H9 (cell line): Measurements from ENCODE around the gene SPEM3. TPM values are rescaled to one million over a fixed set of nuclear protein-coding genes. Genes with fewer than 3 reads are reported as not detected.

Experiments
- DNase-seq: peaks from one replicate; pipeline ENCODE4 v3.0.0-alpha.2; 2017
- H2AFZ ChIP-seq: one replicate; pipeline ENCODE4 v1.6.1; 2013; ENCODE audit warnings: mild to moderate bottlenecking, low read length, control low read depth, moderate library complexity
- H2AK5ac ChIP-seq: 2 replicates; pipeline ENCODE4 v1.6.1; 2013; ENCODE audit warnings: low read length, control low read depth, mixed read lengths; ENCODE audit not compliant: insufficient read length
- H2BK120ac ChIP-seq: one replicate; pipeline ENCODE4 v1.6.1; 2013; ENCODE audit warnings: low read depth, mild to moderate bottlenecking, low read length, control low read depth, inconsistent platforms; ENCODE audit not compliant: poor library complexity, severe bottlenecking
- H2BK12ac ChIP-seq: 2 replicates; pipeline ENCODE4 v1.6.1; 2013; ENCODE audit warnings: low read length, control low read depth, mixed read lengths, low read depth; ENCODE audit not compliant: insufficient read length
- H2BK15ac ChIP-seq: 2 replicates; pipeline ENCODE4 v1.6.1; 2013; ENCODE audit warnings: low read depth, low read length, control low read depth
- H2BK20ac ChIP-seq: one replicate; pipeline ENCODE4 v1.6.1; 2013; ENCODE audit warnings: low read depth, mild to moderate bottlenecking, low read length, control low read depth, inconsistent platforms; ENCODE audit not compliant: poor library complexity, severe bottlenecking
- H2BK5ac ChIP-seq: 2 replicates; pipeline ENCODE4 v1.6.1; 2013; ENCODE audit warnings: low read length, control low read depth, mixed read lengths; ENCODE audit not compliant: insufficient read length
- H3K14ac ChIP-seq: 2 replicates; pipeline ENCODE4 v1.6.1; 2013; ENCODE audit warnings: low read length, control low read depth; ENCODE audit not compliant: insufficient read depth
- H3K18ac ChIP-seq: 2 replicates; pipeline ENCODE4 v1.6.1; 2013; ENCODE audit warnings: low read depth, mild to moderate bottlenecking, mixed read lengths, low read length, control low read depth; ENCODE audit not compliant: insufficient read length
- H3K23ac ChIP-seq: 2 replicates; pipeline ENCODE4 v1.6.1; 2013; ENCODE audit warnings: low read length, control low read depth, mixed read lengths, low read depth; ENCODE audit not compliant: insufficient read length
- H3K23me2 ChIP-seq: 2 replicates; pipeline ENCODE4 v1.6.1; 2013; ENCODE audit warnings: low read depth, mild to moderate bottlenecking, mixed read lengths, low read length, control low read depth; ENCODE audit not compliant: insufficient read length, poor library complexity, severe bottlenecking
- H3K27ac ChIP-seq: 2 replicates; pipeline ENCODE4 v1.5.1; 2013; ENCODE audit warnings: low read length, control low read depth, mixed read lengths, low read depth; ENCODE audit not compliant: insufficient read length
- H3K27me3 ChIP-seq: 2 replicates; pipeline ENCODE4 v1.6.1; 2013; ENCODE audit warnings: low read length, control low read depth, inconsistent platforms; ENCODE audit not compliant: insufficient read depth
- H3K4ac ChIP-seq: 2 replicates; pipeline ENCODE4 v1.6.1; 2013; ENCODE audit warnings: low read depth, mild to moderate bottlenecking, control low read depth, inconsistent platforms, low read length, moderate library complexity
- H3K4me1 ChIP-seq: 2 replicates; pipeline ENCODE4 v1.6.1; 2013; ENCODE audit warnings: low read length, control low read depth, inconsistent platforms; ENCODE audit not compliant: insufficient read depth
- H3K4me2 ChIP-seq: 2 replicates; pipeline ENCODE4 v1.6.1; 2013; ENCODE audit warnings: low read length, control low read depth, mixed read lengths; ENCODE audit not compliant: insufficient read length, insufficient read depth
- H3K56ac ChIP-seq: 2 replicates; pipeline ENCODE4 v1.6.1; 2013; ENCODE audit warnings: low read depth, mild to moderate bottlenecking, mixed read lengths, low read length, control low read depth; ENCODE audit not compliant: insufficient read length
- H3K79me1 ChIP-seq: 2 replicates; pipeline ENCODE4 v1.6.1; 2013; ENCODE audit warnings: low read depth, mild to moderate bottlenecking, moderate library complexity, low read length, control low read depth, inconsistent platforms; ENCODE audit not compliant: insufficient read depth, poor library complexity, severe bottlenecking
- H3K79me2 ChIP-seq: 2 replicates; pipeline ENCODE4 v1.6.1; 2013; ENCODE audit warnings: low read length, control low read depth, inconsistent platforms; ENCODE audit not compliant: insufficient read depth
- H3K9ac ChIP-seq: 2 replicates; pipeline ENCODE4 v1.6.1; 2013; ENCODE audit warnings: low read length, control low read depth, mixed read lengths; ENCODE audit not compliant: insufficient read length; ENCODE audit errors: extremely low read depth
- H3K9me3 ChIP-seq: one replicate; pipeline ENCODE4 v1.6.1; 2013; ENCODE audit warnings: low read depth, low read length, inconsistent platforms; ENCODE audit not compliant: control insufficient read depth
- H3T11ph ChIP-seq: one replicate; pipeline ENCODE4 v1.6.1; 2013; ENCODE audit warnings: mild to moderate bottlenecking, low read length, control low read depth, inconsistent platforms
- H4K20me1 ChIP-seq: one replicate; pipeline ENCODE4 v1.6.1; 2013; ENCODE audit not compliant: control insufficient read depth, insufficient read length, insufficient read depth
- H4K5ac ChIP-seq: 2 replicates; pipeline ENCODE4 v1.6.1; 2013; ENCODE audit warnings: low read depth, mild to moderate bottlenecking, mixed read lengths, low read length, control low read depth; ENCODE audit not compliant: insufficient read length
- H4K8ac ChIP-seq: replicated peaks from 2 replicates; pipeline ENCODE4 v1.6.1; 2013; ENCODE audit warnings: low read length, control low read depth, mixed read lengths, low read depth; ENCODE audit not compliant: insufficient read length
- H4K91ac ChIP-seq: 2 replicates; pipeline ENCODE4 v1.6.1; 2013; ENCODE audit warnings: low read depth, mild to moderate bottlenecking, moderate library complexity, mixed read lengths, low read length, control low read depth; ENCODE audit not compliant: insufficient read length
- H3K27ac Mint-ChIP-seq, 3 experiments: 2 replicates in 2 of 3; 3 replicates in 1 of 3; pipeline ENCODE4 v1.8.0; 2020 to 2021; ENCODE audit warnings: mixed read lengths in 3 of 3, mild to moderate bottlenecking in 1 of 3, moderate library complexity in 1 of 3
- H3K27me3 Mint-ChIP-seq: 2 replicates; pipeline ENCODE4 v1.8.0; 2021; ENCODE audit warnings: low read depth, mild to moderate bottlenecking, moderate library complexity, mixed read lengths
- H3K36me3 Mint-ChIP-seq, 3 experiments: 2 replicates in 2 of 3; 3 replicates in 1 of 3; pipeline ENCODE4 v1.8.0; 2020 to 2021; ENCODE audit warnings: low read depth in 3 of 3, mixed read lengths in 3 of 3; ENCODE audit not compliant: insufficient read depth in 1 of 3
- H3K4me1 Mint-ChIP-seq, 2 experiments: 2 replicates each; pipeline ENCODE4 v1.8.0; 2020; ENCODE audit warnings: mixed read lengths in 2 of 2
- H3K4me3 Mint-ChIP-seq, 2 experiments: 2 replicates in 1 of 2; 3 replicates in 1 of 2; pipeline ENCODE4 v1.8.0; 2020 to 2021; ENCODE audit warnings: mild to moderate bottlenecking in 2 of 2, mixed read lengths in 2 of 2, moderate library complexity in 1 of 2
- H3K9me3 Mint-ChIP-seq, 2 experiments: 2 replicates in 1 of 2; 3 replicates in 1 of 2; pipeline ENCODE4 v1.8.0; 2020; ENCODE audit warnings: mild to moderate bottlenecking in 2 of 2, mixed read lengths in 2 of 2, moderate library complexity in 1 of 2
- WGBS: extraction: QIAGEN DNeasy Blood & Tissue Kit; methylation state at CpG from one replicate; pipeline ENCODE4 v1.1.7; 2013; ENCODE audit warnings: missing lambda C conversion rate, low lambda C conversion rate, mixed read lengths; ENCODE audit not compliant: insufficient read length; ENCODE audit errors: extremely low coverage; 5-methylcytosine and 5-hydroxymethylcytosine counted together
- total RNA-seq: library from RNA; stranded (reverse); gene quantifications from 2 replicates; pipeline ENCODE4 v1.2.1, GENCODE V29; 2021
- TF ChIP-seq, protein P1 (sequence below): fragments of 200-600 bp; sonication (generic); conservative IDR thresholded peaks from 3 replicates; pipeline ENCODE4 v1.8.0; 2021; ENCODE audit warnings: antibody characterized with exemption, mild to moderate bottlenecking

SPEM3 gene
- total RNA-seq, 1 experiment from 2014 or later: not detected

DNA sequence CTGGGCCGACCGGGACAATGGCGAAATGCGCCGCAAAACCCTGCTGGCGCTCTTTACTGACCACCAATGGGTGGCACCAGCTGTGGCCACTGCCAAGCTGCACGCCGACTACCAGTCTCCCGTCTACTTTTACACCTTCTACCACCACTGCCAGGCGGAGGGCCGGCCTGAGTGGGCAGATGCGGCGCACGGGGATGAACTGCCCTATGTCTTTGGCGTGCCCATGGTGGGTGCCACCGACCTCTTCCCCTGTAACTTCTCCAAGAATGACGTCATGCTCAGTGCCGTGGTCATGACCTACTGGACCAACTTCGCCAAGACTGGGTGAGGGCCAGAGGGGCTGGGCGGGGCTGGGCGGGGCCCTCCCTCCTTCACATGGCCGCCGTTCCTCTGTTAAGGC, 12.9 kb upstream of the SPEM3 start:
- H3K27me3 Mint-ChIP-seq: no peaks in the 10 kb centered on the region
- no peak overlapping the region for H2BK15ac ChIP-seq
- H2BK12ac ChIP-seq: no peak overlapping the region
- H3K79me2 ChIP-seq: no peaks in the 10 kb centered on the region
- no peak overlapping the region for H3K9ac ChIP-seq
- H3K14ac ChIP-seq: no peak overlapping the region
- no peak overlapping the region for H2BK20ac ChIP-seq
- H2BK5ac ChIP-seq: no peak overlapping the region
- no peak overlapping the region for H3K4me2 ChIP-seq
- no peak overlapping the region for H2AK5ac ChIP-seq
- TF ChIP-seq, protein P1, sequence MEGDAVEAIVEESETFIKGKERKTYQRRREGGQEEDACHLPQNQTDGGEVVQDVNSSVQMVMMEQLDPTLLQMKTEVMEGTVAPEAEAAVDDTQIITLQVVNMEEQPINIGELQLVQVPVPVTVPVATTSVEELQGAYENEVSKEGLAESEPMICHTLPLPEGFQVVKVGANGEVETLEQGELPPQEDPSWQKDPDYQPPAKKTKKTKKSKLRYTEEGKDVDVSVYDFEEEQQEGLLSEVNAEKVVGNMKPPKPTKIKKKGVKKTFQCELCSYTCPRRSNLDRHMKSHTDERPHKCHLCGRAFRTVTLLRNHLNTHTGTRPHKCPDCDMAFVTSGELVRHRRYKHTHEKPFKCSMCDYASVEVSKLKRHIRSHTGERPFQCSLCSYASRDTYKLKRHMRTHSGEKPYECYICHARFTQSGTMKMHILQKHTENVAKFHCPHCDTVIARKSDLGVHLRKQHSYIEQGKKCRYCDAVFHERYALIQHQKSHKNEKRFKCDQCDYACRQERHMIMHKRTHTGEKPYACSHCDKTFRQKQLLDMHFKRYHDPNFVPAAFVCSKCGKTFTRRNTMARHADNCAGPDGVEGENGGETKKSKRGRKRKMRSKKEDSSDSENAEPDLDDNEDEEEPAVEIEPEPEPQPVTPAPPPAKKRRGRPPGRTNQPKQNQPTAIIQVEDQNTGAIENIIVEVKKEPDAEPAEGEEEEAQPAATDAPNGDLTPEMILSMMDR: no peak
- H3T11ph ChIP-seq: no peak overlapping the region
- H3K27me3 ChIP-seq: no peaks in the 10 kb centered on the region
- no peaks in the 10 kb centered on the region for H3K79me1 ChIP-seq
- H3K4me1 Mint-ChIP-seq: peaks cover 9 to 38% of the 10 kb centered on the region in 2 experiments
- H3K27ac Mint-ChIP-seq: no peak overlapping the region
- H4K20me1 ChIP-seq: no peaks in the 10 kb centered on the region
- H3K23ac ChIP-seq: no peak overlapping the region
- H4K8ac ChIP-seq: no peak overlapping the region
- H3K56ac ChIP-seq: no peak overlapping the region
- no peak overlapping the region for H4K5ac ChIP-seq
- WGBS: no CpG with 5 or more reads among the region's 23 CpGs
- no peak overlapping the region for H3K4me3 Mint-ChIP-seq
- H3K27ac ChIP-seq: no peak overlapping the region
- no peak overlapping the region for H3K4ac ChIP-seq
- H3K18ac ChIP-seq: no peak overlapping the region
- peaks cover 8 to 46% (median 36%) of the 10 kb centered on the region in 3 experiments; a peak in 6 of 7 replicates for H3K36me3 Mint-ChIP-seq
- no peaks in the 10 kb centered on the region for H3K23me2 ChIP-seq
- H3K9me3 Mint-ChIP-seq: no peaks in the 10 kb centered on the region
- DNase-seq: no peak
- H3K9me3 ChIP-seq: no peaks in the 10 kb centered on the region
- no peaks in the 10 kb centered on the region for H3K4me1 ChIP-seq
- no peak overlapping the region for H2BK120ac ChIP-seq
- H2AFZ ChIP-seq: no peak overlapping the region
- no peak overlapping the region for H4K91ac ChIP-seq
